Measurements from ENCODE around the gene TECPR2. TPM values are rescaled to one million over a fixed set of nuclear protein-coding genes. Genes with fewer than 3 reads are reported as not detected.
A peak's percentile ranks its signal among the peaks of the same experiment; 100 is the strongest.

Gene TECPR2
- total RNA-seq, 1 experiment from 2014 or later: 11.2 TPM

- H3K27me3 ChIP-seq (ENCODE audit: control insufficient read depth, insufficient read depth, low read length): no peaks in the 10 kb centered on the region
- H3K36me3 ChIP-seq (replicated peaks; ENCODE audit: control insufficient read depth, insufficient read depth, low read length): peaks cover 3% of the 10 kb centered on the region
- H3K4me3 ChIP-seq (ENCODE audit: insufficient read depth, low read depth, low read length): no peak overlapping the region
- peak; percentile 82 for DNase-seq
Observed at GRCh38 chr14:102501751-102502315, 139.1 kb downstream of the TECPR2 start.

- no peak overlapping the region for H3K4me3 ChIP-seq (ENCODE audit: insufficient read depth, low read depth, low read length)
- no peaks in the 10 kb centered on the region for H3K27me3 ChIP-seq (ENCODE audit: control insufficient read depth, insufficient read depth, low read length)
- no peak for DNase-seq
- H3K36me3 ChIP-seq (replicated peaks; ENCODE audit: control insufficient read depth, insufficient read depth, low read length): peaks cover 3% of the 10 kb centered on the region
Observed at GRCh38 chr14:102502571-102502970, 139.8 kb downstream of the TECPR2 start.

GRCh38 chr14:102503641-102504327 is 141.0 kb downstream of the TECPR2 start:
- H3K27me3 ChIP-seq (ENCODE audit: control insufficient read depth, insufficient read depth, low read length): no peaks in the 10 kb centered on the region; the same call in 1 of the 2 replicates
- peak; percentile 45 for DNase-seq

GRCh38 chr14:102504328-102504999 is 141.7 kb downstream of the TECPR2 start:
- no peak for DNase-seq
- peaks cover 2% of the 10 kb centered on the region for H3K36me3 ChIP-seq (replicated peaks; ENCODE audit: control insufficient read depth, insufficient read depth, low read length)
- H3K4me3 ChIP-seq (ENCODE audit: insufficient read depth, low read depth, low read length): no peak overlapping the region

More at GRCh38 chr14:102503641-102504327, 141.0 kb downstream of the TECPR2 start:
- Histone ChIP-seq H3K36me3 (replicated peaks; ENCODE audit: control insufficient read depth, insufficient read depth, low read length) (peaks cover 2% of the 10 kb centered on the region), H3K4me3 (ENCODE audit: insufficient read depth, low read depth, low read length) (no peak overlapping the region)

GRCh38 chr14:102505000-102505619 is 142.4 kb downstream of the TECPR2 start:
- DNase-seq: no peak
- peaks cover 2% of the 10 kb centered on the region for H3K36me3 ChIP-seq (replicated peaks; ENCODE audit: control insufficient read depth, insufficient read depth, low read length)
- no peak overlapping the region for H3K4me3 ChIP-seq (ENCODE audit: insufficient read depth, low read depth, low read length)
- no peaks in the 10 kb centered on the region; the same call in 1 of the 2 replicates for H3K27me3 ChIP-seq (ENCODE audit: control insufficient read depth, insufficient read depth, low read length)

More at GRCh38 chr14:102504328-102504999, 141.7 kb downstream of the TECPR2 start:
- no peaks in the 10 kb centered on the region; the same call in 1 of the 2 replicates for H3K27me3 ChIP-seq (ENCODE audit: control insufficient read depth, insufficient read depth, low read length)

- peak; percentile 42 for DNase-seq
- peaks cover 2% of the 10 kb centered on the region for H3K36me3 ChIP-seq (replicated peaks; ENCODE audit: control insufficient read depth, insufficient read depth, low read length)
Observed at GRCh38 chr14:102505775-102506625, 143.3 kb downstream of the TECPR2 start.

GRCh38 chr14:102506626-102506925 is 143.8 kb downstream of the TECPR2 start:
- H3K36me3 ChIP-seq (replicated peaks; ENCODE audit: control insufficient read depth, insufficient read depth, low read length): peaks cover 2% of the 10 kb centered on the region
- no peak overlapping the region for H3K4me3 ChIP-seq (ENCODE audit: insufficient read depth, low read depth, low read length)
- H3K27me3 ChIP-seq (ENCODE audit: control insufficient read depth, insufficient read depth, low read length): no peaks in the 10 kb centered on the region; the same call in 1 of the 2 replicates
- DNase-seq: peak; percentile 43

More at GRCh38 chr14:102505775-102506625, 143.3 kb downstream of the TECPR2 start:
- no peaks in the 10 kb centered on the region; the same call in 1 of the 2 replicates for H3K27me3 ChIP-seq (ENCODE audit: control insufficient read depth, insufficient read depth, low read length)
- no peak overlapping the region for H3K4me3 ChIP-seq (ENCODE audit: insufficient read depth, low read depth, low read length)

- H3K27me3 ChIP-seq (ENCODE audit: control insufficient read depth, insufficient read depth, low read length): no peaks in the 10 kb centered on the region; the same call in 1 of the 2 replicates
- peaks cover 2% of the 10 kb centered on the region for H3K36me3 ChIP-seq (replicated peaks; ENCODE audit: control insufficient read depth, insufficient read depth, low read length)
- DNase-seq: peak; percentile 66
- H3K4me3 ChIP-seq (ENCODE audit: insufficient read depth, low read depth, low read length): no peak overlapping the region
Observed at GRCh38 chr14:102507081-102507856, 144.5 kb downstream of the TECPR2 start.

- Histone ChIP-seq H3K4me3 (ENCODE audit: insufficient read depth, low read depth, low read length) (no peak overlapping the region), H3K27me3 (ENCODE audit: control insufficient read depth, insufficient read depth, low read length) (no peaks in the 10 kb centered on the region; the same call in 1 of the 2 replicates), H3K36me3 (replicated peaks; ENCODE audit: control insufficient read depth, insufficient read depth, low read length) (peaks cover 2% of the 10 kb centered on the region)
- peak; percentile 73 for DNase-seq
Observed at GRCh38 chr14:102507857-102508312, 145.1 kb downstream of the TECPR2 start.

GRCh38 chr14:102508410-102508773 is 145.7 kb downstream of the TECPR2 start:
- peak; percentile 62 for DNase-seq
- Histone ChIP-seq H3K27me3 (ENCODE audit: control insufficient read depth, insufficient read depth, low read length) (no peaks in the 10 kb centered on the region; the same call in 1 of the 2 replicates), H3K36me3 (replicated peaks; ENCODE audit: control insufficient read depth, insufficient read depth, low read length) (peaks cover 2% of the 10 kb centered on the region), H3K4me3 (ENCODE audit: insufficient read depth, low read depth, low read length) (peak overlapping the region; percentile 65)

- peak; percentile 88 for DNase-seq
- peaks cover 2% of the 10 kb centered on the region for H3K36me3 ChIP-seq (replicated peaks; ENCODE audit: control insufficient read depth, insufficient read depth, low read length)
- no peaks in the 10 kb centered on the region; the same call in 1 of the 2 replicates for H3K27me3 ChIP-seq (ENCODE audit: control insufficient read depth, insufficient read depth, low read length)
- peak overlapping the region; percentile 65 for H3K4me3 ChIP-seq (ENCODE audit: insufficient read depth, low read depth, low read length)
Observed at GRCh38 chr14:102508774-102509745, 146.3 kb downstream of the TECPR2 start.

Measured in H7 (cell line).